LNCaP clone FGC (cell line): ENCODE results near the gene SPOCD1.

Source experiments
- DNase-seq: peaks from one replicate; pipeline ENCODE4 v3.0.0-alpha.2; 2011; ENCODE audit warnings: low read depth
- H3K4me3 ChIP-seq: 2 replicates; pipeline ENCODE4 v1.5.1; 2011; ENCODE audit warnings: mild to moderate bottlenecking, low read depth, low read length, control low read depth
- CTCF ChIP-seq: IDR thresholded peaks from 2 replicates; pipeline ENCODE4 v1.5.1; 2012; ENCODE audit warnings: mild to moderate bottlenecking; ENCODE audit not compliant: control insufficient read depth, insufficient read depth; ENCODE audit errors: extremely low read depth

SPOCD1 gene

GRCh38 chr1:31837451-31838158 lies 21.8 kb upstream of the SPOCD1 start:
- no peak for TF ChIP-seq CTCF
- no peak overlapping the region for H3K4me3 ChIP-seq
- DNase-seq, result no peak

- no peak for TF ChIP-seq CTCF
- no peak for DNase-seq
- H3K4me3 ChIP-seq, result no peak overlapping the region
Measured at GRCh38 chr1:31836638-31837037, 20.8 kb upstream of the SPOCD1 start.

- DNase-seq, result no peak
- H3K4me3 ChIP-seq, result no peak overlapping the region
- no peak for TF ChIP-seq CTCF
Measured at GRCh38 chr1:31835415-31835814, 19.6 kb upstream of the SPOCD1 start.

- no peak overlapping the region for H3K4me3 ChIP-seq
- no peak for TF ChIP-seq CTCF
- DNase-seq, result no peak
Measured at GRCh38 chr1:31834501-31834900, 18.7 kb upstream of the SPOCD1 start.

GRCh38 chr1:31831397-31832378 lies 15.9 kb upstream of the SPOCD1 start:
- DNase-seq, result no peak

GRCh38 chr1:31830511-31830910 lies 14.7 kb upstream of the SPOCD1 start:
- no peak for TF ChIP-seq CTCF
- no peak for DNase-seq
- no peak overlapping the region for H3K4me3 ChIP-seq

More at GRCh38 chr1:31831397-31832378, 15.9 kb upstream of the SPOCD1 start:
- TF ChIP-seq CTCF, result no peak
- H3K4me3 ChIP-seq, result no peak overlapping the region
